Measurements from ENCODE around the gene BCL2L2. TPM values are rescaled to one million over a fixed set of nuclear protein-coding genes. Genes with fewer than 3 reads are reported as not detected.

BCL2L2 gene
- total RNA-seq, 6 experiments from 2014 or later, result 8.8 to 15.8 (median 12.1) TPM

DNA sequence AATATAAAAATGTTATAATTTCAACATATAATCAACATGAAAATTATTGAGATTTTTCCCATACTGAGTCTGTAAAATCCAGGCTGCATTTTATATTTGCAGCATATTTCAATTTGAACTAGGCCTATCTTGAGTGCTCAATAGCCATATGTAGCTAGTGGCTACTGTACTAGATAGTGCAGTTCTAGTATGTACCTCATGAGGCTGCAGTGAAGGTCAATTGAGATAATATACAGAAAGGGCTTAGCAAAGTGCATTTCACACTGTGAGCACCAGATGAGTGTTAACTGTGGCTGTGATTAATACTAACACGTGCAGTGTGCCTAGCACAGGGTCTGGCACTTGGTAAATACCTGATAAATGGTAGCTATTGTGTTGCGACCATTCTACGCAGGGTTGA, 51.4 kb downstream of the BCL2L2 start:
- ATAC-seq, result no peak
- no peak for TF ChIP-seq POLR2A (IDR thresholded peaks at IDR 0.05)
- TF ChIP-seq CTCF (IDR thresholded peaks at IDR 0.05), result no peak
- Histone ChIP-seq H3K27me3 (no peaks in the 10 kb centered on the region), H3K36me3 (no peaks in the 10 kb centered on the region), H3K27ac (no peak overlapping the region), H3K9me3 (no peaks in the 10 kb centered on the region), H3K4me1 (no peaks in the 10 kb centered on the region), H3K4me3 (no peak overlapping the region)
- intact Hi-C loops (cut with DNase I), result no loop called here
- no peak for DNase-seq
- 50% methylated on average over 1 of the region's 3 CpGs for WGBS (ENCODE audit: insufficient coverage, low coverage, low lambda C conversion rate, missing lambda C conversion rate)

DNA sequence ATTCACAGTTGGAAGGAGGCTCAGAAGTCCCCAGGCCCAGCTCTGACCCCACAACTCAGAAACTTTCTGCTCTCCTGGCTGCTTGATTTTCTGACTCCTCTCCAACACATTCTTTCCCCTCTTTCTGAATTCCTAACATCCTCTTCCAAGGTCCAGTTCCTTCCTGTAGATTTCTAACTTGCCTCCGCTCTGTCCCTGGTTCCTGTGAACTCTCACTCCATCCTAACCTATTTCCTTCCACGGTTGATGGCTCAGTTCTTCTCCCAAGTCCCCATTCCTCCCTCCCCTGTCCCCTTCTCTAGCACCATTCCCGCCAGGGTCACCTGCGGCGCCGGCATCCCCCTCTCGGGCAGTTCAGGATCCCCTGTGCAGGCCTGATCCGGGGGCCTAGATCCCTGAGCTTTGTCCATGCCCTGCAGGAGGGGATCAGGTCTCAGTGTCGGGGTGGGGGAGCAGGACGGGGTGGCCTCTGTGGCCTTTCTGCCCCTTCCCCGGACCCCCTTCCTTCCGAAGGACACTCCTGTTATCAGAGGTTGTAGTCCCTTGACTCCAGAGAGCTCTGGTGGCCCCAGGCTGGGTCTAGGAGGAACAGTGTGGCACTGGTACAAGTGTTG, 52.0 kb downstream of the BCL2L2 start:
- no peaks in the 10 kb centered on the region for H3K27me3 ChIP-seq
- H3K36me3 ChIP-seq, result no peaks in the 10 kb centered on the region
- ATAC-seq (peak in 1 of 4 donors; percentile 11), DNase-seq (peak in 1 of 3 donors; percentile 33)
- 77% methylated on average over 7 of the region's 12 CpGs for WGBS (ENCODE audit: insufficient coverage, low coverage, low lambda C conversion rate, missing lambda C conversion rate)
- intact Hi-C loops (cut with DNase I), result no loop called here
- no peak for TF ChIP-seq POLR2A (IDR thresholded peaks at IDR 0.05)
- TF ChIP-seq CTCF (IDR thresholded peaks at IDR 0.05), result no peak
- H3K9me3 ChIP-seq, result no peaks in the 10 kb centered on the region
- no peaks in the 10 kb centered on the region for H3K4me1 ChIP-seq
- no peak overlapping the region for H3K4me3 ChIP-seq
- H3K27ac ChIP-seq, result no peak overlapping the region

- intact Hi-C loops (cut with DNase I), result no loop called here
- Histone ChIP-seq H3K27me3 (no peaks in the 10 kb centered on the region), H3K4me1 (no peaks in the 10 kb centered on the region), H3K36me3 (no peaks in the 10 kb centered on the region), H3K27ac (no peak overlapping the region), H3K9me3 (no peaks in the 10 kb centered on the region), H3K4me3 (no peak overlapping the region)
- ATAC-seq, result peak in 2 of 4 donors; percentile 15 to 18
- DNase-seq, result peak in 1 of 3 donors; percentile 39
- TF ChIP-seq POLR2A (IDR thresholded peaks at IDR 0.05), result no peak
- TF ChIP-seq CTCF (IDR thresholded peaks at IDR 0.05), result no peak
- WGBS (ENCODE audit: insufficient coverage, low coverage, low lambda C conversion rate, missing lambda C conversion rate), result 40% methylated on average over 1 of the region's 11 CpGs
These were observed 52.6 kb downstream of the BCL2L2 start for GRCh38 chr14:23359167-23359626.

DNA sequence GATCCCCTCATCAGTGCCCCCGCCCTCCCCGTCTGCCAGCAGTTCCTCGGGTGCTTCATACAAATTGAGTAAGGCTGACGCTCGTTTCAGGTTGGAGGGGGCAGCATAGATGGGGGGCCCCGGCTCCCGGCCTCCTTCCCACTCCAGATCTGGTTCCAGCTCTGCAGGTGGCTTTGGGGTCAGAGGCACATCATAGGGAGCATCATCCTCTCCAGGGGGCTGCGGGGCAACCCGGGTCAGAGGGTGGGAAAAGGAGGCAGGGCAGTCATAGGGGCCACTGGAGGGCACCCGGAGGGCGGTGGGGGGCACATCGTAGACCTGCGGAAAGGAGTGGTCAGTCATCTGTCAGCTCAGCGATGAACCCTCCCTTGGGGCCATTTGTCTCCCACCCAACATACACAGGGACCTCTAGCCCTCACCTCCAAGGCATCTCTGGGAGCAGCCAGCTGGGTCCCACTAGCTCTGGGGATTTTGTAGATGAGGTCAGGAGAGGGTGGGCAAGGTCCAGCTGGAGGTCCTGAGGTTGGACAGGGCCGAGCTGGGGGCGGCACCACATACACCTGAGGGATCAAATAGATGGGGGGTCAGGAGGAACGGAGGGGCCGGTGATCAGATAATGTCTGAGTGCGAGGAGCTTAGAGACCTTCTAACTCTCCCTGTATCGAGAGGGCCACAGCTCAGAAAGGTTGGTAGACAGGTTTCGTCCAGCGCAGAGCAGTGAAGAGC, 53.3 kb downstream of the BCL2L2 start:
- ATAC-seq, result no peak
- H3K4me3 ChIP-seq, result no peak overlapping the region
- peaks cover 0 to 5% of the 10 kb centered on the region in 2 donors for H3K27me3 ChIP-seq
- intact Hi-C loops (cut with DNase I), result no loop called here
- TF ChIP-seq POLR2A (IDR thresholded peaks at IDR 0.05) (no peak), CTCF (IDR thresholded peaks at IDR 0.05) (no peak)
- peaks cover 0 to 2% (median 0%) of the 10 kb centered on the region in 4 donors for H3K4me1 ChIP-seq
- H3K36me3 ChIP-seq, result no peaks in the 10 kb centered on the region
- DNase-seq, result no peak
- WGBS (ENCODE audit: insufficient coverage, low coverage, low lambda C conversion rate, missing lambda C conversion rate), result 71% methylated on average over 10 of the region's 22 CpGs
- no peak overlapping the region for H3K27ac ChIP-seq
- H3K9me3 ChIP-seq, result no peaks in the 10 kb centered on the region

Measured in right lobe of liver (tissue), 6 donors.